Adipose tissue (tissue), 3 donors: ENCODE measurements around the gene EPHB3. TPM values are rescaled to one million over a fixed set of nuclear protein-coding genes. Genes with fewer than 3 reads are reported as not detected.

Source experiments
- H3K27ac ChIP-seq: one replicate; pipeline ENCODE4 v1.5.1; 2013; ENCODE audit warnings: low read depth, low read length
- WGBS, 3 donors: extraction: QIAGEN DNeasy Blood & Tissue Kit; methylation state at CpG; one replicate each; pipeline ENCODE4 v1.1.7; 2013; 5-methylcytosine and 5-hydroxymethylcytosine counted together
- polyA plus RNA-seq, 3 donors: library from polyadenylated mRNA; stranded (reverse); fragments of 200-250 nt; gene quantifications; one replicate each; pipeline ENCODE4 v1.2.3, GENCODE V29; 2013
- donor health status: healthy with polysubstance abuse.
- donor health status: Bipolar disorder and iron deficiency.
- donor health status: healthy.

The EPHB3 gene
- polyA plus RNA-seq, 3 donors: 0.67 to 2.2 (median 1.7) TPM

DNA sequence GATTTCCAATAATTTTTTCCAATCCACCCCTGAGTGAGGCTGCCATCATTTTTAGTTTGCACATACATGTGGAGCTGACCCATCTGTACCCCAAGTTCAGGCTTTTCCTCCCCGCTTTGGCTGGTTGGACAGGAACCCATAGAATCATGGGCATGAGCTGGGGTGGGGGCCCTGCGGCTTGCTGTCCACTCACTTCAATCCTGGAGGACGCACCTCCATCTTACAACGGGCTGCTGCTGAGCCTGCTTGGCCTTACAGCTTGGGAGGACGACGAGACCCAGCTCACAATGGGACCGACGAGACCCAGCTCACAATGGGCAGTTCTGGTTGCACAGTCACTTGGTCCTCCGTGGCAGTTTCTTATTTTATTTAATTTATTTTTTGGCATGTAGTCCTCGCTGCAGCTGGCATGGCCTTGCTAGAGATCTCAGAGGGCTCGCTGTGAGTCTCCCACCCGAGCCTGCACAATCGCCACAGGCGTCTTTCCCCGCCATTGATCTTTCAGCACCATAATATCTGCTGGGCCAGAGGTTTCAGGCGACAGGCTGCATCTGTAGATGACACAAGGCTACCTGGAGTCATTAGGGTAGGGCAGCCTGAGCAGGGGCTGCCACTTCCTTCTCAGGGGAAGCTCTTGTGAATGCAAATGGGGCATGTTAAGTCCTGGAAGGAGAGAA, 19.6 kb upstream of the EPHB3 start:
- WGBS, 3 donors: 67 to 78% (median 77%) methylated on average over 16 of the region's 16 CpGs
- no peak overlapping the region for H3K27ac ChIP-seq

DNA sequence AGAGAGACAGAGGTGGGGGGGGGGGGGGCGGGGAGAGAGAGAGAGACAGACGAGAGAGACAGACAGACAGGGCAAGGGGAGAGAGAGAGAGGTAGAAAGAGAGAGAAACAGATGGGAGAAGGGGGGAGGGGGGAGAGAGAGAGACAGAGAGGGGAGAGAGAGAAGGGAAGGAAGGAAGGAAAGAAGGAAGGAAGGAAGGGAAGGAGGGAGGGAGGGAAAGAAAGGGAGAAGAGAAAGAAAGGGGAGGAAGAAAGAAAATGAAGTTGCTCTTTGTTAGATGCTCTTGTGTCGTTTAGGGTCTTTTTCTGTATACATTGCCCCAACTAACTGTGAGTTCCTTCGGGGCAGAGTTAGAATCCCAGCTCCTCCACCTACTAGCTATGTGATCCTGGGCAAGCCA, 19.0 kb upstream of the EPHB3 start:
- 43 to 64% (median 54%) methylated on average over 3 to 4 of the region's 4 CpGs for WGBS, 3 donors
- no peak overlapping the region for H3K27ac ChIP-seq

GRCh38 chr3:184543256-184543655, 18.3 kb upstream of the EPHB3 start:
- H3K27ac ChIP-seq: no peak overlapping the region
- WGBS, 3 donors: 68 to 79% (median 70%) methylated on average over 6 of the region's 6 CpGs

DNA sequence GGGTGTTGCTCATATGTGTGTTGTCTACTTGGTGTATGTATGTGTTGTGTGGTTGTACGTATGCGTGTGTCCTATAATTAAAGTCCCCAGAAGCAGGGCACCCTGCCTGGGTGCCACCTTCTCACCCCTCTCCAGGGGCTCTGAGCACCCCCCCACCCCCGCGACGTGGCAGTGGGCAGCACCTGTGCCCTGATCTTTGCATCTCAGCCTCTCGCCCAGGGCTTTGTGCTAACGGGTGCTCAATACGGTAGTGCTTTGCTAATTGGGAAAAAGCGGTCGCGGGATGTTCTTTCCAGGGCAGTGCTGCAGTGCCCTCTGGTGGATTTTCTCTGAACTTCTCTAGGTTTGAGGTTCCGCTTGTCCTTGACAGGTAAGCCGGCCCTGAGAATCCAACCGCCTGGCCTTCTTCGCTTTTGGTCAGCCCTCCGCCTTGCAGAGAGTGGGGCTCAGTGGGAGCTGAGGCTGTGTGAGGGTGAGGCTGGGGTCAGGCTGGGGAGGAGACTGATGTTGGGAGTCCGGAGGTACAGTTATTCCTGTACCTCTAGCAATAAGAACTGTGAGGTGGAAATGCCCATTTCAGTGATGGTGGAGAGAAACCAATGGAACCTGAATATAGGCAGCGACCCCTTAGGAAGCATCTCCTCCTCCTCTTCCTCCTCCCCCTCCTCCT, 17.6 kb upstream of the EPHB3 start:
- WGBS, 3 donors: 6 to 11% (median 8%) methylated on average over 18 of the region's 18 CpGs
- no peak overlapping the region for H3K27ac ChIP-seq

DNA sequence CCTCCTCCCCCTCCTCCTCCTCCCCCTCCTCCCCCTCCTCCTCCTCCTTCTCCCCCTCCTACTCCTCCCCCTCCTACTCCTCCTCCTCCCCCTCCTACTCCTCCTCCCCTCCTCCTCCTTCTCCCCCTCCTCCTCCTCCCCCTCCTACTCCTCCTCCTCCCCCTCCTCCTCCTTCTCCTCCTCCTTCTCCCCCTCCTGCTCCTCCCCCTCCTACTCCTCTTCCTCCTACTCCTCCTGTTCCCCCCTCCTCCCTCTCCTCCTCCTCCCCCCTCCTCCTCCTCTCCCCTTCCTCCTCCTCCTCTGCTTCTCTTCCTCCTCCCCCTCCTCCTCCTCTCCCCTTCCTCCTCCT, 17.1 kb upstream of the EPHB3 start:
- H3K27ac ChIP-seq: no peak overlapping the region

DNA sequence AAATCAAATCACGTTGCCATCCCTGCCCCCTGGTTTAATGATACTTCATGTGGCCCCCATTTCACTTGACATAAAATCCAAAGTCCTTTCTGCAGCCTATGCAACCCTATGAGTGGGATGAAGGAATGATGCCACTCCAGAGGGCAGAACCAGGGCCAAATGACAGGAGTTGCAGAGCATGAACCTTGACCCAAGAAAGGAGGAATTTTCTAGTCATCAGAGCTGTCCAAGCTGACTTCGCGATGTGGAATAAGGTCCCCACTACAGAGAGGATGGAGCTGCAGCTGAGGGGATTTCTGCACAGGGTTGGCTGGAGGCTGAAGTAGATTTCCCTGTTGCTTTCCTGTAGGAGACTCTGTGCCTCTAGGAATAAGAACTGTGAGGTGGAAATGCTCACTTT, 15.8 kb upstream of the EPHB3 start:
- no peak overlapping the region for H3K27ac ChIP-seq
- 77 to 82% (median 78%) methylated on average over 3 of the region's 3 CpGs for WGBS, 3 donors

GRCh38 chr3:184546252-184546651, 15.3 kb upstream of the EPHB3 start:
- H3K27ac ChIP-seq: no peak overlapping the region
- WGBS, 3 donors: 34 to 64% (median 43%) methylated on average over 7 of the region's 7 CpGs

GRCh38 chr3:184549796-184550577, 11.6 kb upstream of the EPHB3 start:
- H3K27ac ChIP-seq: no peak overlapping the region
- 73 to 86% (median 78%) methylated on average over 15 of the region's 15 CpGs for WGBS, 3 donors

DNA sequence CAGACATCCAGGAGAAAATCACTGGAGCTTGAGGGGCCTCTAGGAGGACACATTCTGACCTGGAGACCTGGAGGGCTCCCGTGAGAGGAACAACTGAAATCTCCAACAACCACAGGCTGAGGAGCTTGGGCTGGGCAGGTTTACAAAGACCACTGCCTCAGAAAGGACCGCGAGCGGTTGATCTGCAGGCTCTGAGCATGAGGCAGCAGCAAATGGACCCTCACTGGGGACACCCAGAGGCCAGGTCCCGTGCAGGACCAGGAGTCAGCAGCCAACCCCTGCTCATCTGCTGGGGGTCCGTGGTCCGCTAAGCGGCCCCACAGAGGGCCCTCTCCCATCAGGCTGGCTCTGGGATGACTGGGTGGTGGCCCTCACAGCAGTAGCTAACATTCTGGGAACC, 10.5 kb upstream of the EPHB3 start:
- 90 to 92% (median 90%) methylated on average over 8 of the region's 8 CpGs for WGBS, 3 donors
- no peak overlapping the region for H3K27ac ChIP-seq

GRCh38 chr3:184551614-184552256, 9.8 kb upstream of the EPHB3 start:
- 86 to 89% (median 87%) methylated on average over 12 of the region's 12 CpGs for WGBS, 3 donors

DNA sequence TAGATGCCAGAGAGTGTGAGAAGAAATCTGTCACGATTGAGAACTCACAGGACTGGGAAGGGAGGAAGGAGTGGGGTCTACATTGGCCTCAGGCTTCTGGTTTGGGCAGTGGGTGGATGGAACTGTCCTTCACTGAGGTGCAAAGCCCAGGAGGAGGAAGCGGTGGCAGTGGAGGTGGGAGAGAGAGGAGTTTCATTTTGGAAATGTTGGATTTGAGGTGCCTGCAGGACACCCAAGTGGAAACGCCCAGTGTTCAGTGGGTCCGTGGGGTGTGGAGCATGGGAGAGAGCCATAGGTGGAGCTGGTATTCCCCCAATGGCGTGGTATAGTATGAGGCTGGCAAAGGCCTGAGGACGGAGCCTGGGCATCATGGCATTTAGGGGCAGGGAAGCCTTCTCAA, 9.3 kb upstream of the EPHB3 start:
- WGBS, 3 donors: 80 to 87% (median 86%) methylated on average over 6 of the region's 6 CpGs
- no peak overlapping the region for H3K27ac ChIP-seq

More at GRCh38 chr3:184551614-184552256, 9.8 kb upstream of the EPHB3 start:
- no peak overlapping the region for H3K27ac ChIP-seq

DNA sequence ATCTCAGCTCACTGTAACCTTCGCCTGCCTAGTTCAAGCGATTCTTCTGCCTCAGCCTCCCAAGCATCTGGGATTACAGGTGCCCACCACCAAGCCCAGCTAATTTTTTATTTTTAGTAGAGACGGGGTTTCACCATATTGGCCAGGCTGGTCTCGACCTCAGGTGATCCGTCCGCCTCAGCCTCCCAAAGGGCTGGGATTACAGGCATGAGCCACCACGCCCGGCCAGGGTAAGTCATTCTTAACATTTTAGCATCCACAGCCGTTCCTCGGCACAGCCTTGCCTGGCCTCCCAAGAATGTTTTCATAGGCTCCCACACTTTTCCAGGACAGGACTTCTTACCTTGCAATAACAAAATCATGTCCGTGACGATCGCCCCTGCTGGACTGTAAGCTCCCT, 8.7 kb upstream of the EPHB3 start:
- no peak overlapping the region for H3K27ac ChIP-seq
- WGBS, 3 donors: 94 to 95% (median 94%) methylated on average over 13 of the region's 13 CpGs

DNA sequence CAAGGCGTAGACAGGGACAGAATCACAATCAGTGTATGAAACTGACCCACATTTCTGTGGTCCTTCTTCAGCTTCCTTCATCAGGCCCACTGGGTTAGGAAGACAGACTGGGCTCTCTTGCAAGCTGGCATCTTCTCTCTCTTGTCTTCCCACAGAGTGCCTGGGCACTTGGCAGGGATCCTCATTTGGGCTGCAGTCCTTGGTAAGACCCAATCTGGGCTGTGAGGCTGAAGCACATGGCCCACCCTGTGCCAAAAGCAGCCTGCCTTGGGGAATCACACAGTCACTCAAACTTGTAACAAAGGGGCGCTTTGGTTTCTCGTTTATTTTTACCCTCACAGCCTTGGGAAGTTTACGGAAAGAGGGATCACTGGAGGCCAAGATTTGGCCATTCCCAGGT, 8.2 kb upstream of the EPHB3 start:
- no peak overlapping the region for H3K27ac ChIP-seq
- WGBS, 3 donors: 79 to 87% (median 85%) methylated on average over 4 of the region's 4 CpGs

GRCh38 chr3:184554461-184554860, 7.1 kb upstream of the EPHB3 start:
- WGBS, 3 donors: 88 to 89% (median 89%) methylated on average over 5 of the region's 5 CpGs
- no peak overlapping the region for H3K27ac ChIP-seq

DNA sequence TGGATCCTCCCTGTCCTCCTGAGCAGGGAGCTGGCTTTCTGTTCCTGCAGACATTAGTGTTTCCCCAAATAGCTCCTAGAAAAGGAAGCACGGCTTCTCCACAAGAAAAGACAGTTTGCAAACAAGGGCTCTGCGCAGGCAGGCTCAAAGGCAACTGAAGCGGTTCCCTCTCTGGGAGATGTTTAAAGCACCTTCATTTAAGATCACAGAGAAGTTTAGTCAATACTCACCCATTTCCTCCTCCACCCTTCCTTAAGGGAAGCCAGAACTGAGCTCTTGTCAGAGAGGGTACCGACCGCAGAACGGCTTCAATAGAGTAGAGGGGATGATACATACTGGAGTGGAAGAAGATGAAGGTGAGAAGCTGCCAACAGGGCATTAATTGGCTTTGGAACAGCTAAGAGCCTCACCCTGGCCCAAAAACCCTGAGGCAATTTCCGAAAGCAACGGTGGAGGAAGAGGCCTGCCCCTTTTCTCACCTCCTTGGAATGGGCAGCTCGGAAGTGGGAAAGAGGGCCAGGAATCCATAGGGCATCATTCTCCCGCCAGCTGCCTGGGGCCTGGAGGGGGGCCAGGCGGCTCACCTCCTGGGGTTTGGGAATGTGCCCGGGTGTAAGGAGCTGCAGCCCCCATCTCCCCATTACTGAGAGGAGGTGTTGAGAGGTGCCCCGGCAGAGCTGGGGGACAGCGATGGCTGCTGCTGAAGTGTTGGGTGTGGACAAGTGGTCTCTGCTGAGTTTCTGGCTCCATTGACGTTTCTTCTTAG, 4.8 kb upstream of the EPHB3 start:
- 62 to 77% (median 65%) methylated on average over 15 of the region's 15 CpGs for WGBS, 3 donors
- no peak overlapping the region for H3K27ac ChIP-seq

- WGBS, 3 donors: 78 to 88% (median 80%) methylated on average over 7 of the region's 7 CpGs
- H3K27ac ChIP-seq: no peak overlapping the region
Observed at GRCh38 chr3:184557348-184557950, 4.1 kb upstream of the EPHB3 start.

DNA sequence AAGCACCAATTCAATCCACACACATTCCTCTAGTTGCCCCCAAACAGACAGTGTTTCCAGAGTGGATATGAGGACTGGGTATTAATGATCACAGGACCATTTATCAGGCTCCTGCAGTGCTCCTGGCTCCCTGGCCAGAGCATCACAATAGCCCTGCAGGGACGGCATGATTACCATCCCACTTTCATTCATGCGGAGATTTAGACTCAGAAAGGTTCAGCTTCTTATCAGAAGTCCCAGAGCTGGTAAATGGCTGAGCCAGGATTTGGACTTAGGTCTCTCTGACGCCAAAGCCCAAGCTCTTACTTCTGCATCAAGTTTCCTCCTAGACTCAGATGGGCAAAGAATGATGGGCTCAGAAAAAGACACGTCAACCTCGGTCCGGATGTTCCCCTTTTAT, 2.9 kb upstream of the EPHB3 start:
- 56 to 86% (median 70%) methylated on average over 6 of the region's 6 CpGs for whole genome bisulfite sequencing, 3 donors
- no peak overlapping the region for H3K27ac ChIP-seq

GRCh38 chr3:184559336-184559735, 2.2 kb upstream of the EPHB3 start:
- H3K27ac ChIP-seq: no peak overlapping the region
- 27 to 89% (median 84%) methylated on average over 11 of the region's 11 CpGs for WGBS, 3 donors
